Lower lobe of right lung (tissue), 2 donors: ENCODE measurements around the gene DAAM2. TPM values are rescaled to one million over a fixed set of nuclear protein-coding genes. Genes with fewer than 3 reads are reported as not detected.
A peak's percentile ranks its signal among the peaks of the same experiment; 100 is the strongest.

Experiments
- ATAC-seq, 2 donors: fragments of 200-7000 bp; cut with Tn5 transposase; one replicate each; pipeline ENCODE4 v1.9.1; 2020 to 2022; ENCODE audit warnings: mild to moderate bottlenecking in 2 of 2, moderate library complexity in 2 of 2
- DNase-seq: peaks from one replicate; pipeline ENCODE4 v3.0.0-alpha.2; 2020
- H3K27ac ChIP-seq: fragments of 200-600 bp; one replicate; pipeline ENCODE4 v1.8.0; 2022
- H3K27me3 ChIP-seq: fragments of 200-600 bp; one replicate; pipeline ENCODE4 v1.8.0; 2022; ENCODE audit warnings: low read depth
- H3K36me3 ChIP-seq: fragments of 200-600 bp; one replicate; pipeline ENCODE4 v1.8.0; 2022; ENCODE audit warnings: mild to moderate bottlenecking
- H3K4me1 ChIP-seq: fragments of 200-600 bp; one replicate; pipeline ENCODE4 v1.8.0; 2022
- H3K4me3 ChIP-seq: fragments of 200-600 bp; one replicate; pipeline ENCODE4 v1.8.0; 2022; ENCODE audit warnings: mild to moderate bottlenecking
- H3K9me3 ChIP-seq: fragments of 200-600 bp; one replicate; pipeline ENCODE4 v1.8.0; 2022
- intact Hi-C: fragments of 100-400 bp; cut with DNase I; formaldehyde crosslinking; loops from one replicate; pipeline ENCODE4 v1.11.0; 2022
- total RNA-seq: library from RNA; stranded (reverse); fragmentation: NEBNext Ultra II Directional; extraction: Animal tissue kit (Norgen Biotek cat#: 25700); gene quantifications from one replicate; pipeline ENCODE4 v1.2.1, GENCODE V29; 2021
- TF ChIP-seq, protein P1 (sequence below): fragments of 200-600 bp; IDR thresholded peaks from one replicate; pipeline ENCODE4 v1.8.0; 2022; ENCODE audit warnings: antibody characterized with exemption, mild to moderate bottlenecking
- donor health status: DM: no; HTN: yes; CAD: no; lungs with severe emphysema.

Gene DAAM2
- total RNA-seq, 1 donor from 2014 or later, result 29.0 TPM

DNA sequence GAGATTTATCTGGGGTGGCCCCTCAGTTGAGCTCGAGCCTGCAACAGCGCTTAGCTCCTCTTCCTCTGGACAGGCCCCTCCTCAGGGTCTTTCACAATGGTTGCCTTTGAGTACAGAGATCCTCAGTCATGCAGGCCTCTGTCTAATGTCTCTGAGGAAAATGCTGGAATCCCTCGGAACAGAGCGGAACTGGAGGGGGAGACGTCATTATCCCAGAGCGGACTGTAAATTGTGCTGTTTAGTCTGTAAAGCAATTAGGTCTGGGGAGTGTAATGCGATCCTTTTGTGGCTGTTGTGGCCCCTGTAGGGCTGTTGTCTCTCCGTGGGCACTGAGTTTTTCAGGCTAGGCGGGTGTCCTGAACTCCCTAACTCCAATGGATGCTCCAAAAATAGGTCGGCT, 15.0 kb upstream of the DAAM2 start:
- H3K9me3 ChIP-seq, result no peaks in the 10 kb centered on the region
- TF ChIP-seq, protein P1, sequence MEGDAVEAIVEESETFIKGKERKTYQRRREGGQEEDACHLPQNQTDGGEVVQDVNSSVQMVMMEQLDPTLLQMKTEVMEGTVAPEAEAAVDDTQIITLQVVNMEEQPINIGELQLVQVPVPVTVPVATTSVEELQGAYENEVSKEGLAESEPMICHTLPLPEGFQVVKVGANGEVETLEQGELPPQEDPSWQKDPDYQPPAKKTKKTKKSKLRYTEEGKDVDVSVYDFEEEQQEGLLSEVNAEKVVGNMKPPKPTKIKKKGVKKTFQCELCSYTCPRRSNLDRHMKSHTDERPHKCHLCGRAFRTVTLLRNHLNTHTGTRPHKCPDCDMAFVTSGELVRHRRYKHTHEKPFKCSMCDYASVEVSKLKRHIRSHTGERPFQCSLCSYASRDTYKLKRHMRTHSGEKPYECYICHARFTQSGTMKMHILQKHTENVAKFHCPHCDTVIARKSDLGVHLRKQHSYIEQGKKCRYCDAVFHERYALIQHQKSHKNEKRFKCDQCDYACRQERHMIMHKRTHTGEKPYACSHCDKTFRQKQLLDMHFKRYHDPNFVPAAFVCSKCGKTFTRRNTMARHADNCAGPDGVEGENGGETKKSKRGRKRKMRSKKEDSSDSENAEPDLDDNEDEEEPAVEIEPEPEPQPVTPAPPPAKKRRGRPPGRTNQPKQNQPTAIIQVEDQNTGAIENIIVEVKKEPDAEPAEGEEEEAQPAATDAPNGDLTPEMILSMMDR, result no peak
- no peaks in the 10 kb centered on the region for H3K36me3 ChIP-seq
- no peaks in the 10 kb centered on the region for H3K27me3 ChIP-seq
- ATAC-seq (peak in 1 of 2 donors; percentile 14), DNase-seq (no peak)
- intact Hi-C loops, result no loop called here
- H3K4me3 ChIP-seq, result no peak overlapping the region
- no peaks in the 10 kb centered on the region for H3K4me1 ChIP-seq
- H3K27ac ChIP-seq, result no peak overlapping the region

DNA sequence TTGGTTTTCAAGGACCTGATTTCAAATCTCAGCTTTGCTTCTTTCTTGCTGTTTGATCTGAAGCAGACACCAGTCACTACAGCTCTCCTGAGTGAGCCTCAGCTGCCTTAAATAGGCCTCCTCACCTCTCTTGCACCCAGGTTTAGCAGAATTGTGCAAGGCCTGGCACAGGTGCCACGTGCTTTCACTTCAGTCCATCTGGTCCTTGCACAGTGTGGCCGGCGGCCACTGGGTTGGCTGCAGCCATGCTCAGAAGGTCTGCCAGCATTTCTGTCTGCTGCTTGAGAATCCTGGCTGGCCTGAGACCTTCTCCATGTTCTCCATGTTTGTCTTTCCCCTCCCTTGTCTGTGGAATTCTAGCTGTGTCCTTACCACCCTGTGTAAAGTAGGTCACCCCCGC, 14.5 kb upstream of the DAAM2 start:
- H3K4me1 ChIP-seq, result no peaks in the 10 kb centered on the region
- no peak for DNase-seq
- no peaks in the 10 kb centered on the region for H3K27me3 ChIP-seq
- H3K36me3 ChIP-seq, result no peaks in the 10 kb centered on the region
- peak in 1 of 2 donors; percentile 35 for ATAC-seq
- TF ChIP-seq, protein P1, result no peak
- intact Hi-C loops, result no loop called here
- H3K9me3 ChIP-seq, result no peaks in the 10 kb centered on the region
- H3K4me3 ChIP-seq, result no peak overlapping the region
- H3K27ac ChIP-seq, result no peak overlapping the region

DNA sequence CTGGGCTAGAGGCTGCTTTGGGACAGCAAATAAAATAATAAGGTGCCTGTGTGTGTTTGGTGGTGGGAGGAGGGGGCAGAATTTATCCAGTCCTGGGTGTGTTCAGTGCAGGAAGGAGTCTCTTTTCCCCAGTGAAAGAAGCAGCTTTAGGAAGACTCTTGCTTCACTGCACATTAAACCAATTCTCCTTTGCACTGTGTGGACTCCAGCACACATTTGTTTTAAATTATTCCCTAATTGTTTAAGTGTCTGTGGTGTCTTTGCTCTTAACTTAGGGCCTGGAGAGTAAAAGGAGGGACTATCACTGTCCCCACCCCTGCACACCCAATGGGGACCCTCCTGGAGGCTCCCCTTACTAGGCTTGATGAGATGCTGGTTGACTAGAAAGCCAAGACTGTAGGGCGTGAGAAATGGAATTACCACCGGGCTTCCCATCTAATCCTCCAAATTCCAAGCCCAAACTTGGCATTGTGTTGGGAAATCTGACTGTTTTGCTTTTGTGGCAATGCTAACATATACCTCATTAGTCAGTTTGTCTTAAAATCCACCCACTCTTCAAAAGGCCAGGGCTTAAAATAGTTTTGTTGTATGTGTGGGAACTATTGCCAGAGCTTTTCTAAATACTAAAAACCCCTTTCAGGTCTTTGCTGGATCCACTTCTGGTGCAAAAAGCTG, 13.5 kb upstream of the DAAM2 start:
- no peaks in the 10 kb centered on the region for H3K36me3 ChIP-seq
- ATAC-seq (no peak), DNase-seq (no peak)
- peaks cover 4% of the 10 kb centered on the region for H3K9me3 ChIP-seq
- H3K4me1 ChIP-seq, result no peaks in the 10 kb centered on the region
- no peak overlapping the region for H3K27ac ChIP-seq
- no peaks in the 10 kb centered on the region for H3K27me3 ChIP-seq
- intact Hi-C loops, result no loop called here
- TF ChIP-seq, protein P1, result no peak
- H3K4me3 ChIP-seq, result no peak overlapping the region

DNA sequence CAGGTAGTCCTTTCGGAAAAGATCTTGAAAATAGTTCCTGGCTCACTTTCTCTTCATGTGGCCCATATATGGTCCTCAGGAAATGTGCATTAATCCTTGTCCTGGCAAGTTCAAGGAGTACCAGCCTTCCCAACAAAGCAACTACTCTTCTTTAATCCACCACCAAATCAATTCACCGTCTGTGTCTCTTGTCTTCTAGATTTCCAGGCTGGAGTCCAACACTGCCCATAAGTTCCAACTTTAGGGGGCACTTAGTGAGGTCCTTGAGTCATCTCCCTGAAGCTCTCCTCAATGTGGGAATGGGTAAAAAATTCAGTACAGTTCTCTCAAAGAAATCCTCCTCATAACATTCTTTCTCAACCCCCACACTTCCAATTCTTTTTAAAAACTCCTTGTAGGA, 6.9 kb upstream of the DAAM2 start:
- ATAC-seq (no peak), DNase-seq (no peak)
- intact Hi-C loops, result no loop called here
- Histone ChIP-seq H3K4me3 (no peak overlapping the region), H3K27ac (no peak overlapping the region), H3K9me3 (peaks cover 4% of the 10 kb centered on the region), H3K4me1 (no peaks in the 10 kb centered on the region), H3K27me3 (peaks cover 3% of the 10 kb centered on the region), H3K36me3 (no peaks in the 10 kb centered on the region)
- TF ChIP-seq, protein P1, result no peak

DNA sequence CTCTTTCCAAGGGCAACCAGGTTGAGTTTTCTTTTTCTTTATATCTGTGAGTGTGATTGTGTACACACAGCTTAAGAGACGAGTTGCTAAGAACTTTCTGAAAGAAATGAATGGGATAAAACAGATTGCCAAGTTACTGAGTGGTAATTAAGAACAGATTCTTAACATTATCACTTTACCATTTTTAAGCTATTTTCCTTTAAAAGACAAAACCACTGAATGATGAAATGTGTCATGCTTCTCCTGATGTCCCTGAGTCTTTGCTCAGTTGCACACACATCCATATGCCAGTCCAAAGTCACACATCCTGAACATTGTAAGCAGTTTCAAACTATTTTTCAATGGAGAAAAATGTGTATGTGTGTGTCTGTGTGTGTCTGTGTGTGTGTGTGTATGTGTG, 5.5 kb upstream of the DAAM2 start:
- TF ChIP-seq, protein P1, result no peak
- Histone ChIP-seq H3K36me3 (no peaks in the 10 kb centered on the region), H3K9me3 (peaks cover 4% of the 10 kb centered on the region), H3K4me1 (peaks cover 9% of the 10 kb centered on the region), H3K4me3 (no peak overlapping the region), H3K27ac (no peak overlapping the region), H3K27me3 (peaks cover 6% of the 10 kb centered on the region)
- intact Hi-C loops, result no loop called here
- no peak for DNase-seq
- no peak for ATAC-seq
